Testis (tissue), 3 donors: ENCODE data around the gene EDAR. TPM values are rescaled to one million over a fixed set of nuclear protein-coding genes. Genes with fewer than 3 reads are reported as not detected.
A peak's percentile ranks its signal among the peaks of the same experiment; 100 is the strongest.

ENCODE experiments used
- DNase-seq: peaks from one replicate; pipeline ENCODE4 v3.0.0-alpha.2; 2019
- H3K27ac ChIP-seq, 2 donors: fragments of 200-600 bp; sonication (generic); one replicate each; pipeline ENCODE4 v1.5.1; 2019
- H3K27me3 ChIP-seq: fragments of 200-600 bp; sonication (generic); one replicate; pipeline ENCODE4 v1.5.1; 2019
- H3K36me3 ChIP-seq: fragments of 200-600 bp; sonication (generic); one replicate; pipeline ENCODE4 v1.5.1; 2017; ENCODE audit warnings: low read depth; ENCODE audit errors: missing control alignments
- H3K4me1 ChIP-seq: fragments of 200-600 bp; sonication (generic); one replicate; pipeline ENCODE4 v1.5.1; 2019
- H3K4me3 ChIP-seq, 2 donors: fragments of 200-600 bp; sonication (generic); one replicate each; pipeline ENCODE4 v1.5.1; 2017 to 2019
- H3K9me3 ChIP-seq: fragments of 200-600 bp; sonication (generic); one replicate; pipeline ENCODE4 v1.5.1; 2017
- CTCF ChIP-seq, 3 experiments: fragments of 450-650 bp in 2 of 3; fragments of 200-600 bp in 1 of 3; sonication (generic) in 1 of 3; IDR thresholded peaks; one replicate each; pipeline ENCODE4 v1.5.1; 2016 to 2019; ENCODE audit warnings: antibody characterized with exemption in 3 of 3, mild to moderate bottlenecking in 2 of 3, moderate library complexity in 1 of 3
- POLR2A ChIP-seq: fragments of 450-650 bp; IDR thresholded peaks from one replicate; pipeline ENCODE4 v1.6.1; 2017; ENCODE audit warnings: antibody characterized with exemption, mild to moderate bottlenecking, moderate library complexity
- WGBS, 2 donors: methylation state at CpG; one replicate each; pipeline ENCODE4 v1.1.5; 2018; 5-methylcytosine and 5-hydroxymethylcytosine counted together
- intact Hi-C: fragments of 100-400 bp; cut with DNase I; formaldehyde crosslinking; loops from one replicate; pipeline ENCODE4 v1.15.1; 2023; ENCODE audit warnings: low total_unique reads
- polyA plus RNA-seq: library from polyadenylated mRNA; stranded (reverse); fragments of 350-450 nt; fragmentation: Illumina TruSeq; extraction: RNeasy Lipid Tissue Mini Kit (QIAGEN cat#74804); gene quantifications from one replicate; pipeline ENCODE4 v1.2.3, GENCODE V29; 2014; ENCODE audit warnings: low read depth, low replicate concordance; ENCODE audit not compliant: insufficient read depth
- total RNA-seq, 2 donors: library from RNA; depleted of rRNA; stranded (reverse); fragments of >200 nt; gene quantifications; one replicate each; pipeline ENCODE4 v1.2.3, GENCODE V29; 2016

Gene EDAR
- total and polyA plus RNA-seq, 3 donors from 2014 or later, result 0.30 to 0.74 (median 0.39) TPM

- Histone ChIP-seq H3K9me3 (no peaks in the 10 kb centered on the region), H3K27ac (no peak overlapping the region), H3K4me3 (no peak overlapping the region), H3K27me3 (no peaks in the 10 kb centered on the region), H3K36me3 (no peaks in the 10 kb centered on the region), H3K4me1 (no peaks in the 10 kb centered on the region)
- no peak for TF ChIP-seq POLR2A
- TF ChIP-seq CTCF (IDR thresholded peaks at IDR 0.05), result no peak
- peak; percentile 2 for DNase-seq
- WGBS, 2 donors, result 84% methylated on average over 7 to 9 of the region's 9 CpGs
- intact Hi-C loops, result no loop called here
These were observed 79.7 kb downstream of the EDAR start for GRCh38 chr2:108909275-108909823.

- intact Hi-C loops, result no loop called here
- H3K27me3 ChIP-seq, result no peaks in the 10 kb centered on the region
- no peak overlapping the region for H3K27ac ChIP-seq
- TF ChIP-seq CTCF (IDR thresholded peaks at IDR 0.05) (no peak), POLR2A (no peak)
- no peak overlapping the region for H3K4me3 ChIP-seq
- DNase-seq, result peak; percentile 4
- H3K4me1 ChIP-seq, result no peaks in the 10 kb centered on the region
- 94 to 100% methylated on average over 1 of the region's 1 CpG for WGBS, 2 donors
- H3K9me3 ChIP-seq, result no peaks in the 10 kb centered on the region
- H3K36me3 ChIP-seq, result no peaks in the 10 kb centered on the region
These were observed 80.3 kb downstream of the EDAR start for GRCh38 chr2:108908713-108909070.

- intact Hi-C loops, result no loop called here
- Histone ChIP-seq H3K4me3 (no peak overlapping the region), H3K9me3 (no peaks in the 10 kb centered on the region), H3K27me3 (no peaks in the 10 kb centered on the region), H3K27ac (no peak overlapping the region), H3K4me1 (no peaks in the 10 kb centered on the region), H3K36me3 (no peaks in the 10 kb centered on the region)
- 90 to 94% methylated on average over 12 to 24 of the region's 24 CpGs for WGBS, 2 donors
- TF ChIP-seq POLR2A (no peak), CTCF (IDR thresholded peaks at IDR 0.05) (no peak)
- peak; percentile 7 for DNase-seq
These were observed 81.0 kb downstream of the EDAR start for GRCh38 chr2:108907822-108908712.

- no peak for TF ChIP-seq CTCF (IDR thresholded peaks at IDR 0.05)
- TF ChIP-seq POLR2A, result no peak
- no peaks in the 10 kb centered on the region for H3K4me1 ChIP-seq
- DNase-seq, result peak; percentile 5
- H3K36me3 ChIP-seq, result no peaks in the 10 kb centered on the region
- no peak overlapping the region for H3K4me3 ChIP-seq
- WGBS, 2 donors, result 76 to 83% methylated on average over 7 to 14 of the region's 15 CpGs
- H3K9me3 ChIP-seq, result no peaks in the 10 kb centered on the region
- no peaks in the 10 kb centered on the region for H3K27me3 ChIP-seq
- intact Hi-C loops, result no loop called here
- H3K27ac ChIP-seq, result no peak overlapping the region
These were observed 82.5 kb downstream of the EDAR start for GRCh38 chr2:108906403-108907077.
